SK-N-SH (cell line): ENCODE data around the gene TRIM40.

Source experiments
- CHD2 ChIP-seq: fragments of 150-350 bp; IDR thresholded peaks from 2 replicates; pipeline ENCODE4 v1.6.1; 2018; ENCODE audit warnings: low read length; ENCODE audit not compliant: partially characterized antibody
- CTCF ChIP-seq: fragments of 200-600 bp; sonication (generic); IDR thresholded peaks from 2 replicates; pipeline ENCODE4 v1.6.1; 2017; ENCODE audit warnings: antibody characterized with exemption, mild to moderate bottlenecking, moderate library complexity
- EP300 ChIP-seq, 2 experiments: IDR thresholded peaks; 2 replicates each; pipeline versions ENCODE4 v1.4.0 to v1.6.1; 2012; ENCODE audit warnings: borderline replicate concordance in 1 of 2, low read depth in 1 of 2, low read length in 1 of 2
- EZH2phosphoT487 ChIP-seq: fragments of 200-600 bp; sonication (generic); IDR thresholded peaks from 2 replicates; pipeline ENCODE4 v1.6.1; 2017; ENCODE audit warnings: low read depth, mixed run types, mild to moderate bottlenecking, antibody characterized with exemption, moderate library complexity, borderline replicate concordance
- FOXJ3 ChIP-seq: sonication (generic); formaldehyde crosslinking; IDR thresholded peaks from 2 replicates; pipeline ENCODE4 v1.5.1; 2020; ENCODE audit warnings: mild to moderate bottlenecking, missing genetic modification reagents
- JUND ChIP-seq: IDR thresholded peaks from 2 replicates; pipeline ENCODE4 v1.4.0; 2012
- NFIC ChIP-seq: IDR thresholded peaks from 2 replicates; pipeline ENCODE4 v1.4.0; 2012; ENCODE audit warnings: borderline replicate concordance
- POLR2AphosphoS5 ChIP-seq: IDR thresholded peaks from 2 replicates; pipeline ENCODE4 v1.6.1; 2012; ENCODE audit warnings: low read depth, low read length
- RAD21 ChIP-seq: IDR thresholded peaks from 2 replicates; pipeline ENCODE4 v1.6.1; 2012; ENCODE audit warnings: mild to moderate bottlenecking, low read length
- REST ChIP-seq: IDR thresholded peaks from 2 replicates; pipeline ENCODE4 v1.6.1; 2012; ENCODE audit warnings: mild to moderate bottlenecking, low read depth, low read length, moderate library complexity
- RFX5 ChIP-seq: IDR thresholded peaks from 2 replicates; pipeline ENCODE4 v1.6.1; 2012; ENCODE audit warnings: mild to moderate bottlenecking, improper control_type of control experiment, low read length
- SMC3 ChIP-seq: IDR thresholded peaks from 2 replicates; pipeline ENCODE4 v1.6.1; 2012; ENCODE audit warnings: low read depth, low read length, improper control_type of control experiment
- TAF1 ChIP-seq: IDR thresholded peaks from 2 replicates; pipeline ENCODE4 v1.6.1; 2012; ENCODE audit warnings: low read depth, mild to moderate bottlenecking, low read length, moderate library complexity, borderline replicate concordance
- TEAD4 ChIP-seq: IDR thresholded peaks from 2 replicates; pipeline ENCODE4 v1.4.0; 2012; ENCODE audit warnings: mild to moderate bottlenecking, borderline replicate concordance; ENCODE audit not compliant: insufficient read depth

GRCh38 chr6:30097902-30098768 lies 37.8 kb upstream of the TRIM40 start:
- no peak for TF ChIP-seq CHD2
- no peak for TF ChIP-seq CTCF
- no peak for TF ChIP-seq POLR2AphosphoS5
- TF ChIP-seq SMC3 = no peak
- TF ChIP-seq RFX5 = no peak
- no peak for TF ChIP-seq FOXJ3 (CRISPR knock-in tag)
- no peak for TF ChIP-seq RAD21
- TF ChIP-seq REST = no peak
- no peak for TF ChIP-seq JUND
- TF ChIP-seq NFIC = no peak
- TF ChIP-seq EZH2phosphoT487 = no peak
- no peak for TF ChIP-seq TEAD4
- TF ChIP-seq EP300 (IDR thresholded peaks at IDR 0.05; ENCODE audit: borderline replicate concordance in 1 of 2, low read depth in 1 of 2, low read length in 1 of 2) = no peak
- no peak for TF ChIP-seq TAF1
